ENCODE results near the gene PGM2.

The PGM2 gene

DNA sequence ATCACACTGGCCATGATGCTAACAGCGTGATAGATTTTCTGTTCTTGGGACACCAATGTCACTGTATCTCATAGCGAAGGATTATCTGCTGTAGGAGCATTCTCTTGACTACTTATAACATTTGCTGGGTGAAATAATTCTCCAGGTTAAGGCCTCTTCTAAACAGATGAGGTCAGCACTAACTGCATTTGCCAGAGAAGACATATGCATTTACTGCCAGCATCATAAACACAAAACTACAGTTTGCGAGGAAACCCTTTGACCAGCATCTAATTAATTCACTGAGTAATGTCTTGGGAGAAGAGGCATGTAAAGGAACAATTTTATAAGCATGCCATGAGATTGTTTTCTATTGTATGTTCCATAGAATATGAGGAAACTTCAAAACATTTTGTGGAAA is 78.3 kb downstream of the PGM2 start:
- DNase-seq = no peak

DNA sequence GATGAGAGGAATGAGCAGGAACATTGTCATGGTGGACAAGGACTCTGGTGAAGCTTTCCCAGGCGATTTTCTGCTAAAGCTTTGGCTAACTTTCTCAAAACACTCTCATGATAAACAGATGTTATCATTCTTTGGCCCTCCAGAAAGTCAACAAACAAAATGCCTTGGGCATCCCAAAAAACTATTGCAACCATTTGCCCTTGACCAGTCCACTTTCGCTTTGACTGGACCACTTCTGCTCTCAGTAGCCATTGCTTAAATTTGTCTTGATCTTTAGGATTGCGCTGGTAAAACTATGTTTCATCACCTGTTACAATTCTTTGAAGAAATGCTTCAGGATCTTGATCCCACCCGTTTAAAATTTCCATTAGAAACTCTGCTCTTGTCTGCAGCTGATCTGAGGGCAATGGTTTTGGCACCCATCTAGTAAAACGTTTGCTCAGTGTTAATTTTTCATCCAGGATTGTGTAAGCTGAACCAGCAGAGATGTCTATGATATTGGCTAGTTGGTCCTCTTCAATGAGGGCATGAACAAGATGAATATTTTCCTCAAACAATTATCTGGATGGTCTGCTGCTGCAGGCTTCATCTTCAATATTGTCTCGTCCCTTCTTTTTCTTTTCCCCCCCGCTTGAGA is 79.2 kb downstream of the PGM2 start:
- no peak for DNase-seq

DNA sequence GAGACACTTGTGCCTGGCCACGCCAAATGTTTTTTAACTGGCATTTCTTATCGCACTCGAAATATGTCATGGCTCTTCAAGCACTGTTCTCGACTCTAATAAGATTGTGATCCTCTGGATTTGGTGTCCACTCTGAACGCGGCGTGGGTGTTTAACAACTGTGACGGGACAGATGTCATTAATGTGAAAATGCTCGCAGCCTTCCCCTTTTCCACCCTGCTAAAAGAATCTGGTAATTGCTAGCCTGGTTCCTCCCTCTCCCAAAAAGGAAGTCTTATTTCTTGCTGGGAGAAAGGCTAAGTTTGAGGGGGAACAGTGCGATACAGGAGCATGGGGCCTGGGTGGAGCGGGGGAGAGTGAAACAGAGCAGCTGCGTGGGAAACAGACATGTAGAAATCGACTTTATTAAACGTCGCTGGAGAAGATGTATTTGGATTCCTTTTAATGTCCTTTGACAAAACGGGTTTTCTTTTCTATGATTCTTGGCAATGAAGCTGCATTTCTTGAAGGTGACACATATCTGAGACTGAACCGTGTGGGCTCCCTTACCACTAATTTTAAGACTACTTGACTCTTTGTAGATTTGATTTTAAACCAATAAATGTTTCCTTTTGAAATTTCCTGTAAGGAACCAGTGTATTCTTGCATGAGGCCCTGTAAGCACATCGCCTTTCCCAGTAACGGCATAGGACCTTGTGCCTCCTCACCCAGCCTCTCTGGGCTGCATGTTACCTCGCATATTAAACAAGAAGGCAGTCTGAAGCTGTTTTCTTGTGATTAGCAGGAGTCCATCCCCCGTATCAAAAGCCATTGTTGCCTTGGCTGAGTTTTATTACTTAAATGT is 82.2 kb downstream of the PGM2 start:
- DNase-seq = no peak

DNA sequence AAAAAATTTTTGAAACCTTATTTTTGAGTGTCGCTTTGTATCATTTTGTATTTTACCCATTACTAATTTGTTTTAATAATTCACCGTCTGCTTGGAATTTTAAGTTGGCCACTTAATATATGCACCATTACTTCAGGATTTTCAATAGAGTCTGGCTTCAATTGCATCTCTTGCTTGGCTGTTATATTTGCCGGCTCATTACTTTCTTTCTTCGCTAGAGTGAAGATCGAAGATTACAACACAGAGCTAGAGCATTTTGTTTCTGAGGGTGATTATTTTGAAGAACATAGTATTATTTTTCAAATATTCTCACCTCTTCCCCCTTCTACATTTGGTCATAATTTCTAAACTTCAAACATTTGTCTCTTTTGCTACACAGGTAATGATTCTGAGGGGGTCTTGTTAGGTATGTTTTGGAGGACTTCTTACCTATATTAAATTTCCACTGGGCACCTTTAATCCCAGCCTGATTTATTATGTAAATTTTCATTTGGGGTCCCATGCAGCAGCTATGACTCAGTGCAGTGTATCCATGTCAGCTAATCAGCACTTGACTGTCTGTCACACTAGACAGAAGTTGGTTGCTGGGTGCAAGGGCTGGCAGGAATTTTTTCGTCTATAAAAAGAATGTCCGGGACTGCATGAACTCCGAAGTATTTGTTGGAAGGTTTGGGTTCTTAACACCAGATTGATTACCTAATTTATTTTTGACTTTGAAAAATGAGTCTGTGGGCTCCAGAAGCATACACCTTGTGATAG is 83.0 kb downstream of the PGM2 start:
- DNase-seq = no peak

DNA sequence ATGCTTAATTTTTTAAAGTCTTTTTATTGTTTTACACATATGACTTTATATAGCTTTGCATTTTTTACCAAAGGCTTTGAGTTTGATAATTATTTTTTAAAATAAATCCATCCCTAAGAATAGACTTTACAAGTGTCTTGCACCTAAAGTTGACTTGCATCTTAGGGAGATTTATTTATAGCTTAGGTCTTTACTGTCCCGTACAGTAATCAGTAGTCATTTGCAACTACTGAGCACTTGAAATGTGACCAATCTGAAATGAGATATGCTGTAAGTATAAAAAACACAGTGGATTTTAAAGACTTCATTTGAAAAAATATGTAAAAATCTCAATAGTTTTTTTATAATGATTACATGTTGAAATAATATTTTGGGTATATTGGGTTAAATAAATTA is 83.6 kb downstream of the PGM2 start:
- DNase-seq = no peak
